Smooth muscle cell of bladder (primary cell): ENCODE results near the gene NUDT4. TPM values are rescaled to one million over a fixed set of nuclear protein-coding genes. Genes with fewer than 3 reads are reported as not detected.

ENCODE experiments used
- total RNA-seq: library from RNA; depleted of rRNA; stranded (reverse); fragments of >200 nt; gene quantifications from 2 replicates; pipeline ENCODE4 v1.2.3, GENCODE V29; 2014

Gene NUDT4
- total RNA-seq: 50.6 and 63.0 TPM in 2 replicates

GRCh38 chr12:93377252-93378195, at the start of gene NUDT4:
Gene NUDT4 (plus strand): TSS chr12:93377925. CDS start chr12:93378323, 398 bp downstream.

GRCh38 chr12:93441617-93442410, 64.1 kb downstream of the NUDT4 start, which contains the start of gene UBE2N:
Gene UBE2N (minus strand): TSS chr12:93441947. CDS start chr12:93441884, 63 bp downstream.

Other genes starting within 250 kb of the NUDT4 start
- 73.8 and 89.2 TPM in 2 replicates for gene UBE2N, start 64.0 kb downstream of the NUDT4 start, total RNA-seq
- gene MRPL42, start 89.6 kb downstream of the NUDT4 start, total RNA-seq: 50.2 and 57.5 TPM in 2 replicates
- 22.0 and 31.1 TPM in 2 replicates for gene SOCS2, start 194.8 kb downstream of the NUDT4 start, total RNA-seq